Activated effector memory CD4-positive, alpha-beta T cell treated with Interleukin-2 at 50 U/mL for 16 hours (primary cell): ENCODE measurements around the gene CCDC171.
"Not testable (repeated sequence)": the region's sequence is repeated elsewhere in the genome, so short reads cannot be mapped to it uniquely, and the experiment has no call there.

Experiments
- DNase-seq: peaks from one replicate; pipeline ENCODE4 v3.0.0-alpha.2; 2020

CCDC171 gene

DNA sequence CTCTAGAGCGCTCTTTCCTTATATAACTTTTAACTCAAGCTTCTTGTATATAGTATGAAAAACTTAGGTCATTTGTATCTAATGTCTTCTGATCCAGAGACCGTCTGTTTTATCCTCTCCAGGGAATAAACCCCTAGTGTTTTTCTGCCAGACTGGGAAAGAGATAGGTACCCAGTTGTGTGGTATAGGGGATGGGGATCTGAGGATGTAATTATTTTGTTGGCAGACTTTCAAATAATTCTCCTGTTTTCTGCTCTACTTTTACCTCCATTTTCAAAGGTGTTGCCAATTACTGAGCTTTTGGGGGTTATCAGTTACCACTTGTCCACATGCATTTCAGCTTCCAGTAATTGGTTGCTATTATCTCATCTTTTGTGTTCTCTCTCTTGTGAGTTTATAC is 17.9 kb downstream of the CCDC171 start:
- DNase-seq: no peak

DNA sequence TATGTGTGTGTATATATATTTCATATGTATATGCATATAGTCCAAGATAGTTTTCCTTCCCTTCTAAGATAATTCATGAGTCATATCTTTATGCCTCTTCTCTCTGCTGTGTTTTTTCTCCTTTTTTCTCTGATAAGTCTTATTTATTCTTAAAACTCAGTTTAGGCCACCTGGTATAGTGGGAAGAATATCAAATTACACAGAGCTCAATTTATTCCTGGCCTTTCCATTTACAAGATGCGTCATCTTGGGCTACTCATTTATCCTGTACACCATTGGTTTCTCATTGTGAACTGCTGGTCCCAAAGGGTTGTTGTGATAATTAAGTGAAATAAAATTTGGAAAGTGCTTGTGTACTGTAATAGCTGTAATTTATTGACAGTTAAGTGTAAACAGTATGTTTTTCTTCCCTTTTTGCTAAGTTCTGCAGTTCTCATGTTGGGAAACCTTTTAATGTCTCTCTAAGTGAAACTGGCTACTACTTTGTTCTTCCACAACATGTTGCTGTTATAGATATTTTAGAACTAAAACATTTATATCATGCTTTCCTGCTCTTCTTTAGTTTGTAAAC is 19.4 kb downstream of the CCDC171 start:
- no peak for DNase-seq

DNA sequence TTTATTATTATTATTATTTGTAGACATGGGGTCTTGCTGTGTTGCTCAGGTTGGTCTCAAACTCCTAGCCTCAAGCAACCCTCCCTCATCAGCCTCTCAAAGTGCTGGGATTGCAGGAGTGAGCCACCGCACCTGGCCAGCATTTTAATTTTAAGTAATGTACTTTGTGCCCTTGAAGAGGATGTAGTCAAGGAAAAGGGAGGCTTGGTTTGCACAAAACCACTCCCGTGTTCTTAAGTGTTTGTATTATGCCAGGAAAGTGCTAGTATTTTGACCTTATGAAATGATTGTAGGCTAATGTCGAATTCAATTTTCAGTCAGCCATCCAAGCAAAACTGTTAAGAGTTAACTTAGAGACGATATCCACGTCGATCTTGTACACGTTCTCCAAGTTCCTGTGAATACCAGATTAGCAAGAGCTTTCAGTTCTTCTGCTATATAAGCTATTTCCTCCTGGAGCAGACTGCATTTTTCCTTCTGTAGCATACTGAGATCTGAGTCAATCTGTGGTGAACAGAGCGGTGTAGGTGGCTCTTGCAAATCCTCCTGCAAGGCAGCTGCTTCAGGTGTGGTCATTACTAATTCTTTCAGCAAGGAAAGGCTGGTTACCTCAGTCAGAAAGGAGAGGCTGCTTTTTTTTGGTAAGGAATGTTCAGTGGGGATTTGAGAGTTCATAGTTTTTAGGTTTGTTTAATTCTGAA is 23.7 kb downstream of the CCDC171 start:
- DNase-seq: no peak

DNA sequence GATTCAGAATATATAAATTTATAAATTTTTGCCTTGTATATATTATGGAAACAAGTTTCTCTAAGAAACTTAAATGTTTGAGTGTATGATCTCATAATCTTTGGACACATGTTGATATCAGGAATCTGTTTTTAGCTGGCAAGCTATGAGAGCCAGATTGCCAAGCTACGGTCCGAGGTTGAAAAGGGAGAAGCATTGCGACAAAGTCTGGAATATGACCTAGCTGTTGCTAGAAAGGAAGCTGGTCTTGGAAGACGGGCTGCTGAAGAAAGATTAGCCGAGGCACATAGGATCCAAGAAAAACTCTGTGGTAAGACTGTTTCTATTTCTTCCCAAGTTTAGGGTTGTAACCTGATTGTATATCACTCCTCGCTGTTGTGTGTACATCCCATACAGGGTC is 25.9 kb downstream of the CCDC171 start:
- no peak for DNase-seq

DNA sequence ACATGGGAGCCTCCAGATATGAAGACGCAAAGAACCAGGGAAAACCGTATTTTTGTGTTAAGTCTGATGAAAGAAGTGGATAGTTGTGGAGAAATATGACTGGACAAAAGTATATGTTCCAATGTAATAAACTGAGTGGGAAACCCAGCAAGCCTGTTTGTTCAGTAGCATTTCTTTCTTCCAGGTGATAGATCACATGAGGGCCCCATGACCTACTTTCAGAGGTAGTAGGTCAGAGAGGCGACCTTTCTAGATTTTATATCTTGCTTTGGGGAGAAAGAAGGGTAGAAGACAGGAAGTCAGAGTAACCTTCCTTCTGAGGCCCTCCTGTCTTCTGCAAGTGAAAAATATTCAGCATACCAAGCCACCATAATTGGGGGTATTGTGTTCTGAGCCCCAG is 31.5 kb downstream of the CCDC171 start:
- DNase-seq: no peak

DNA sequence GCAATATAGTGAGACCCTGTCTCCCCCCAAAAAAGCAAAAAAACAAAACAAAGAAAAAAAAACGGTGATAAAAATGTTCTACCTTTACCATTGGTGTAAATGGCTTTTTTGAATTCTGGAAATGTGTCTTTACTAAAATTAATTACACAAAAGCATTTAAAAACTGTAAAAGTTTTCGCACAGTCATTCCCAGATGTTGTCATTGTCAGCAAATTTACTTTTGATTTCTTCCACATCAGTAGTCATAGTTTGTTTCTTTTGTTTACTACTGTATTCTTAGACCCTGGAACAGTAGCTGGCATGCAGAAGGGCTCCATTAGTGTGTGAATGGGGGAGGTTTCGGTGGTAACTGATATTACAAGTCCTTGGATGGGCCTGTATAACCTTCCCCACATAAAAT is 39.5 kb downstream of the CCDC171 start:
- DNase-seq: no peak

DNA sequence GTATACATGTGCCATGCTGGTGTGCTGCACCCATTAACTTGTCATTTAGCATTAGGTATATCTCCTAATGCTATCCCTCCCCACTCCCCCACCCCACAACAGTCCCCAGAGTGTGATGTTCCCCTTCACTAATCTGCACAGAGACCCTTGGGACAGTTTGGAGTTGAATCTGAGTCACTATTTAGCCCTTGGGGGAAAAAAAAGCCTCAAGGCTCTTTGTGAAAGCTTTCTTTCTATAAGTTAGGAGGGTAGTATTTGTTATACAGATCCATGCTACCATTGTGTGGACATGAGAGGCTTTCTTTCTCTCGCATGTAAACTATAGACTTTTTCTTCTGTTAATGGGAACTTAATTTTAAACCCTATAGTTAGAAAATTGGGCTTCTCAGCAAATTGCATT is 40.1 kb downstream of the CCDC171 start:
- DNase-seq: not testable (repeated sequence)

DNA sequence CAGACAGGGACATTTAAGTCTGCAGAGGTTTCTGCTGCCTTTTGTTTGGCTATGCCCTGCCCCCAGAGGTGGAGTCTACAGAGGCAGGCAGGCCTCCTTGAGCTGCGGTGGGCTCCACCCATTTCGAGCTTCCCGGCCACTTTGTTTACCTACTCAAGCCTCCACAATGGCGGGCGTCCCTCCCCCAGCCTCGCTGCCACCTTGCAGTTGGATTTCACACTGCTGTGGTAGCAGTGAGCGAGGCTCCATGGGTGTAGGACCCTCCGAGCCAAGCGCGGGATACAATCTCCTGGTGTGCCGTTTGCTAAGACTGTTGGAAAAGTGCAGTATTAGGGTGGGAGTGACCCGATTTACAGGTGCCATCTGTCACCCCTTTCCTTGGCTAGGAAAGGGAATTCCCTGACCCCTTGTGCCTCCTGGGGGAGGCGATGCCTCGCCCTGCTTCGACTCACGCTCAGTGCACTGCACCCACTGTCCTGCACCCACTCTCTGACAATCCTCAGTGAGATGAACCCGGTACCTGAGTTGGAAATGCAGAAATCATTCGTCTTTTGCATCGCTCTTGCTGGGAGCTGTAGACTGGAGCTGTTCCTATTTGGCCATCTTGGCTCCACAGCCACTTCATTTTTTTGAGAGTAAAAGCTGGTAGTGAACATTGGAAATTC is 48.0 kb downstream of the CCDC171 start:
- not testable (repeated sequence) for DNase-seq

DNA sequence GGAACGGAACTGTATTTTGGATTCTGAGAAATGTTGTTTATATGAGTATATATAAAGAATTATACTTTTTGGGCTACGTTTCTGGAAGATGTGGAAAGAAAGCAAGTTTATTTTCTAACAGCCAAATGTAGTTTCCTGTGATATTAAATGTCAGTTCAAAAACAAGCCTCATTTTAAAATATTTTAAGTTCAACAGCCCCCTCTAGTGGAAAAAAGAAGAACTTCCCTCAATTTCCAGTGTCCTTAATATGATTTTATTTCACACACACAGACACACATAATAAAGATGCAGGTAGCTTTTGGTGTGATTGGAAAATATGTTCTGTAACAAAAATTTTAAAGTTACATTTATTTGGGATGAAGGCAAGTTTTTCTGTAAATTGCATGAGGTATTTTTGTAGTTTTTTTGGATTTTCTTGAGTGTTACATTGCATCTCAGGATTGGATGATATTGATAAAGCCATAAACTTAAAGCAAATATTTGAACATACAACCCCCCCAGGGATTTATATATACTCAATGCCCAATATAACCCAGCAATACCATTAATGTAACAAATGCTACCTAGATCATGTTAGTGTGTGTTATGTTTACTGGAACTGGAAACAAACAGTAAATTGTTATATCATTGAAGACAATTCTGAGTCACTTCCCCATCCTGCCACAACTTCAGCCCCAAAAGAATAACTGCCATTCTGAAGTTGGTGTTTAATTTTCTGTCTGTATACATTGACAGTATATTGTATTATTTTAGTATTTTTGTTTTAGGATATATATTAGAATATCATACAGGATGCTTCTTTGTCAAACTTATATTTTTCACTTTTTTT is 54.0 kb downstream of the CCDC171 start:
- no peak for DNase-seq

DNA sequence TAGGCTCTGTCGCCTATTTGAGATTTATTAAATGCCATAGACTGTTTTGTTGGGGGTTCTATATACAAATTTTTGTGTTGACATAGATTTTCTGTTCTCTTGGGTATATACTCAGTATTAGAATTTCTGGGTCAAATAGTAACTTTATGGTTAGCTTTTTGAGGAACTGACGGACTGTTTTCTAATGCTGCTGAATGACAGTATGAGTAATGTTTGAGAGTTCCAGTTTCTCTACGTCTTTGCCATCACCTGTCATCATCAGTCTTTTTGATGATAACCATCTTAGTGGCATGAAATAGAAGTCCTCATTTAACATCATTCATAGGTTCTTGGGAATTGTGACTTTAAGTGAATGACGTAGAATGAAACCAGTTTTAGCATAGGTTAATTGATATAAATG is 60.1 kb downstream of the CCDC171 start:
- DNase-seq: no peak

DNA sequence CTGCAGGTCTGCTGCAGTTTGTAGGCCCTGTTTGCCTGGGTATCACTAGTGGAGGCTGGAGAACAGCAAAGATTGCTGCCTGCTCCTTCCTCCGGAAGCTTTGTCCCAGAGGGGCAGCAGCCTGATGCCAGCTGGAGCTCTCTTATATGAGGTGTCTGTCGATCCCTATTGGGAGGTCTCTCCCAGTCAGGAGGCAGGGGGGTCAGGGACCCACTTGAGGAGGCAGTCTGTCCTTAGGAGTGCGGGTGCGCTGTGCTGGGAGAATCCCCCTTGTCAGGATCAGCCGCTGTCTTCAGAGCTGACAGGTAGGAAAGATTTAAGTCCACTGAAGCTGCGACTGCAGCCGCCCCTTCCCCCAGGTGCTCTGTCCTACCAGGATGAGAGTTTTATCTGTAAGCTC is 64.9 kb downstream of the CCDC171 start:
- no peak for DNase-seq

DNA sequence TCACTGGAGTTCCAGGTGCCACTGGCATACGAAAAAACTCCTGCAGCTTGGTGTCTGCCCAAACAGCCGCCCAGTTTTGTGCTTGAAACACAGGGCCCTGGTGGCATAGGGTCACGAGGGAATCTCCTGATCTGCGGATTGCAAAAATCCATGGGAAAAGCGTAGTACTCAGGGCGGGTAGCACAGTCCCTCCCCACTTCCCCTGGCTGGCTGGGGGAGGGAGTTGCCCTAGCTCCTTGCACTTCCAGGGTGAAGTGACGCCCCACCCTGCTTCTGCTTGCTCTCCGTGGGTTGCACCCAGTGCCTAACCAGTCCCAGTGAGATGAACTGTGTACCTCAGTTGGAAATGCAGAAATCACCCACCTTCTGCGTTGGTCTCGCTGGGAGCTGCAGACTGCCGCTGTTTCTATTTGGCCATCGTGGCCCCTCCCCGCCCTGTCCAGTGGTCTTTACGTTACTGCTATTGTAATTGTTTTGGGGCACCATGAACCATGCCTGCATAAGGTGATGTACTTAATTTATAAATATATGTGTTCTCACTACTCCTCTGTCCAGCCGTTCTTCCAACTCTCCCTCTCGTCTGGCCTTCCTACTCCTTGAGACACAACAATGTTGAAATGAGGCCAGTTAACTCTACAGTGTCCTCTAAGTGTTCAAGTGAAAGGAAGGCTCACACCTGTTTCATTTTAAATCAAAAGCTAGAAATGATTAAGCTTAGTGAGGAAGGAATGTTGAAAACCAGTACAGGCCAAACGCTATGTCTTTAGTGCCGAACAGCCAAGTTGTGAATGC is 65.9 kb downstream of the CCDC171 start:
- DNase-seq: no peak

DNA sequence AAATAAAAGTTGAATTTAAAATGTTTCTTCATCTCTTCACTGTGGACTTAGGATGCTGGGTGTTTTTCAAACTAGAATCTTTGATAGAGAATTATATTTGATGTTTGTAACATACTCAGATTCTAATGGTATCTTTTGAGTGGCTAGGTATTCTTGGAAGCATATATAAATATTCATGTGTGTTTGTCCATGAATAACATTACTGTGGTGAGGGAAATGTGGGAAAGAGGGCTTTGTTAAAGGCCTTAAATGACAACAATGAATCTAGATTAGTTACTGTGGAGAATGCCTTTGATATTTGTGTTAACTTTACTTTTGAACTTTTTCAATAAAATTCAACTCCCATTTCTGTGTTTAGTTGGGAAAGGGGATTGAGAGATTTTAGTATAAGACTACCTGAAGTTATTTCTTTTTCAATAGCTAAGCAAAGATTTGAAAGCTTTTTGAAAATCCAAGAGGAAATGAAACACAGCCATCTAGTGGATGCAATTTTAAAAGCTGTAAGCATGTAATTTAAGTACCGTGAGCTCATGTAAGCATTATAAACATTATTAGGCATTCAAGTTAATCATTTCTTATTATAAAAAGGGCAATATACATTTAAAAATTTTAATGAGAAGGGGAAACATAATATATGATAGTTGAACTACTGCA is 69.6 kb downstream of the CCDC171 start:
- DNase-seq: no peak

DNA sequence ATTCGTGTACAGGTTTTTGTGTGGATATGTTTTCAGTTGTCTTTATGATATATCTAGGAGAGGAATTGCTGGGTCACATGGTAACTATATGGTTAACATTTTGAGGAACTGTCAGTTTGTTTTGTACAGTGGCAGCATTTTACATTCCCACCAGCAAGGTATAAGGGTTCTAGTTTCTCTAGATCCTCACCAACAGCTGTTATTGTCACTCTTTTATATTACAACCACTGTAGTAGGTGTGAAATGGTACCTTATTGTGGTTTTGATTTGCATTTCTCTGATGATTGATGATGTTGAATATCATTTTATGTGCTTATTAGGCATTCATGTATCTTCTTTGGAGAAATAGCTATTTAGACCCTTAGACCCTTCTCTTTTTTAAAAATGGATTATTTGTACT is 82.9 kb downstream of the CCDC171 start:
- no peak for DNase-seq

DNA sequence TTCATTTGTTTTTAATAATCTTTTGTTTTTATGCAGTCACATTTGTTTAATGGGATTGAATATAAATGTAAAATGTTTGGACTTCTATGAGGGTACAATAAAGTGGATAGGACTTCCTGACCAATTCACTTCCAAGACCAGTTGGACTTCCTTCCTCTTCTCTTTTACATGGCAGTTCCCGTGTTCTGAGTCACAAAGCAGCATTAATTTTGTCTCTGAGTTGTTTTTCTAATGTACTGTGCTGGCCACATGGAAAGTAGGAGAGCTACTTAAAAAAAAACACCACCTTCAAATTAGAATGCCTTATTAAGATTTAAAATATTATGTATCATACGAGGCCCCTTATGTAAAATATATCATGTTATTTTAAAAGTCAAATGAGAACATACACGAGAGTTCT is 87.3 kb downstream of the CCDC171 start:
- no peak for DNase-seq

DNA sequence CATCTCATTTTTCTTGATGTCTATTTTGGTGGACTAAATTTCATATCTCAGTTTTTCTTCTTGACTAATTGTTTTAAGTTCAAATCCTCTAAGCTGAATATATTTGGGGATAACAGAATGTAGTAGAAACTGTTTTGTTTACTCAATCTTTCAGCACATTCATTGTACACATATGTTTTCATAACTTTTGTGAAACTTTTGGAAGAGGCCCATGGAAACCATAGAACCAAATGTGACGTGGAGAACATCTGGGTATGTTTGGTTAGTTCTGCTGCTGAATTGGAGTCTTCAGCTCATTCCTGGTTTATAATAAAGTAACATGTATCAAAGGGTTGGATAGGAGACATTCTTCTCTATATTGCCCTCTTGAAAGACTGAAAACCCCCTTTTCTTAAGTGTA is 88.4 kb downstream of the CCDC171 start:
- no peak for DNase-seq

DNA sequence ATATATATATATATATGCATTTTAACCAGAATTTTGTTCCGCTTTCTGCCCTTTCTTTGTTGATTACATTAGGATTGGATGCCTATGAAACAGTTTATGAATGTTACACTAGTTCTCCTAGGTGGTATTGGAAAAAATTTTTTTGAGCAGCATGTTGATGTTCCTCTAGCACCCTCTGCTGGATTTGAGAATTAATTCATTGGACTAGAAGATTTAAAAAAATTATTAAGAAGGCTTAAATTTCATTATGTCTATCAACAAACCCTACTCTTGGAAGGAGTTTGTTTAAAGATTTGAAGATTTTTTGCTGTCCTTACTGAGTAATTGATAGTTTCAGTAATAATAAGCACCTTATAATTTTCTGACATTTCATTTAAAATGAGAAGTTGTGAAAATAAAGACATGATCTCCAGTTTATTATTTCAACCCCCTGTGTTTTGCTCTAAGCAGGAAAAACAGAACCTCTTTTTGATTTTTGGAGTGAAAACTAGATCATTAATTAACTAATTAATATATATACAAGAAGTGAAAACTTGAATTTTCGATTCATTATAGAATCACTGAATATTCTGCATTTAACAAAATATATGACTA is 89.6 kb downstream of the CCDC171 start:
- DNase-seq: no peak

DNA sequence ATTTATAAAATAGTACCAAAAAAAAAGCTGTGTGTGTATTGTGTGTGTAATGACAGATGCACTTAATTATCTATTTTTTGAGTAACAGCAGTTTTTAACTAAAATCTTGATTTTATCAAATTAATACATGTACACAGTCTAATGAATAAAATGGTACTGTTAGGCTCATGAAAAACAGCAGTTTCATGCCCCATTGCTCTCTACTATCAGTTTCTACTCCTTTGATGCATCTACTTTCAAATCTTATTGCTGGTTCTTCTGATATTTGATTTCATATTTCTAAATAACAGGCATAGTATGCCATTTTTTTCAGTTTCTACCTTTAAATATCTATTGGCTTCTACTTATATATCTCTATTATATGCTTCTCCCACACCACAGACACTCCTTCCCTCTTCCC is 117.4 kb downstream of the CCDC171 start:
- no peak for DNase-seq

DNA sequence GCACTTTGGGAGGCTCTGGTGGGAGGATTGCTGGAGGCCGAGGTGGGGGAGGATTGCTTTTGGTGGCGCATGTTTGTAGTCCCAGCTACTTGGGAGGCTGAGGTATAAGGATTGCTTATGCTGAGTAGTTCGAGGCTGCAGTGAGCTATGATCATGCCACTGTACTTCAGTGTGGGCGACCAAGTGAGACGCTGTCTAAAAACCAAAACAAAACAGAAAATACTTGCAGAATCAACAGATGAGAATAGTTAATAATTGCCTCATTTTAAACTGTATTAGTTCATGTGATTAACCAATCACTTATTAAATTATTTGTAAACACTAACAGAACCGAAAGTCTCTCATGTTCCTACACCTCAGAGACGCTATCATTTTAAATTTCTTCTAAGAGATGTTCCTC is 118.1 kb downstream of the CCDC171 start:
- DNase-seq: no peak

DNA sequence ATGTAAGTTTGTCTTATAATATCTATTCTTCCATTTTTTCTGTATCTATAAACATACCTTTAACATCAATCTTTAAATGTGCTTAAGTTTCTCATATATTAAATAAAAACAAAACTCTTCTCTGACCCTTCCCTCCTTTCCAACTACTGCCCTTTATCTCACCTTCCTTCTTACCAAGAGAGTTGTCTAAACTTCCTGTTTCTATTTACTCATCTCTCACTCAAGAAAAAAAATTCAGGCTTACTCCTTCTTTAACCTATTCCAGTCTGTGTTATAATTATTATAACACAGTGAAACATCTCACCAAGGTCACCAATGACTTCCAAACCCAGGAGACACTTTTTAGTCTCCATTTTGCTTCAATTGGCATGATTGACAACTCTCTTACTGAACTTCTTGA is 140.9 kb downstream of the CCDC171 start:
- DNase-seq: no peak

DNA sequence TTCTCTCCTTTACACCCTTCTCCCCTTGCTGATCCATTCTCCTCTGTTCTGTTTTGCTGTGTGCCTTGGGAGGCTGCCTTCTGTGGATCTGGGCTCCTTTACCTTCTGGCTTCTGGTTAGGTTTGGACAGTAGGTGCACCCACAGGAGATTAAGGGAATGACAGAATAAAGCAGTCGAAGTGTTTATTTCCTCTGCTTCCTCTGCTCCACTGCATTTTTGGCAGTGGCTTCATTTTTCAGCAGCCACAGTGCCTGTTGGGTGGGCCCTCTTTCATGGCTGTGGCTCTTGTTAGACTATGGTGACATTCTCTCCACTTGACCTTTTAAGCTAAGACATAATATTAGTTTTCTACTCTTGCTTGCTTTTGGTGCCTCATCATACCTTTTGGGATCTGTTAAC is 144.1 kb downstream of the CCDC171 start:
- no peak for DNase-seq

DNA sequence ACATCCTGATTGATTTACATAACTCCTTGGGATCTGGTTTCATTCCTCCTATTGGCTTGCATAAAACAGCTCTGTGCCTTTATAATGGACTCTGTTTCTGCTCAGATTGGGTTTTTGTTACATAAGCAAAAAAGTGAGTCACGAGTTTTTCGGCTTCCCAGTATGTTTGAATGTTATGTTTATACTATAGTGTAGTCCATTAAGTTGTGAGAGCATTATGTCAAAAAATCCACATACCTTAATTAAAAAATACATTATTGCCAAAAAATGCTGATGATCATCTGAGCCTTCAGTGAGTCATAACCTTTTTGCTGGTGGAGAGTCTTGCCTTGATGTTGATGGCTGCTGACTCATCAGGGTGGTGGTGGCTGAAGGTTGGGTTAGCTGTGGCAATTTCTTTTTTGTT is 144.6 kb downstream of the CCDC171 start:
- DNase-seq: no peak
